ENCODE measurements around the gene DOCK8.

DNA sequence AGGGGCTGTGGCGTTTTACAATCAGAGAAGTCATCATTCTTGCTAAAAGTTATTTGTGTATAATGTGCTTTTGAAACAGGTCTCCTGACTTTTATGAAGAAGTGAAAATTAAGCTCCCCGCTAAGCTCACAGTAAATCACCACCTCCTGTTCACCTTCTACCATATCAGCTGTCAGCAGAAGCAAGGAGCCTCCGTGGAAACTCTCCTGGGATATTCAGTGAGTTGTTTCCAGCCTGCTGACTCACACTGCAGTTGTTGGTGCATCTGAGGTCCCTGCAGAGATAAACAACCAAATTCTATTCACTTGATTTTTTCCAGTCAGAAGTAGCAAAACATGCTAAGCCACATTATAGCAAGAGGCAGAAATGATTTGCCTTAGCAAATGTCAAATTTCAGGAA lies 156.7 kb downstream of the DOCK8 start:
- TF ChIP-seq, protein P1, sequence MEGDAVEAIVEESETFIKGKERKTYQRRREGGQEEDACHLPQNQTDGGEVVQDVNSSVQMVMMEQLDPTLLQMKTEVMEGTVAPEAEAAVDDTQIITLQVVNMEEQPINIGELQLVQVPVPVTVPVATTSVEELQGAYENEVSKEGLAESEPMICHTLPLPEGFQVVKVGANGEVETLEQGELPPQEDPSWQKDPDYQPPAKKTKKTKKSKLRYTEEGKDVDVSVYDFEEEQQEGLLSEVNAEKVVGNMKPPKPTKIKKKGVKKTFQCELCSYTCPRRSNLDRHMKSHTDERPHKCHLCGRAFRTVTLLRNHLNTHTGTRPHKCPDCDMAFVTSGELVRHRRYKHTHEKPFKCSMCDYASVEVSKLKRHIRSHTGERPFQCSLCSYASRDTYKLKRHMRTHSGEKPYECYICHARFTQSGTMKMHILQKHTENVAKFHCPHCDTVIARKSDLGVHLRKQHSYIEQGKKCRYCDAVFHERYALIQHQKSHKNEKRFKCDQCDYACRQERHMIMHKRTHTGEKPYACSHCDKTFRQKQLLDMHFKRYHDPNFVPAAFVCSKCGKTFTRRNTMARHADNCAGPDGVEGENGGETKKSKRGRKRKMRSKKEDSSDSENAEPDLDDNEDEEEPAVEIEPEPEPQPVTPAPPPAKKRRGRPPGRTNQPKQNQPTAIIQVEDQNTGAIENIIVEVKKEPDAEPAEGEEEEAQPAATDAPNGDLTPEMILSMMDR (IDR thresholded peaks at IDR 0.05): no peak
- no peak for TF ChIP-seq POLR2A (IDR thresholded peaks at IDR 0.05)

Data from uterus (tissue), 2 donors.